Measurements from ENCODE around the gene SNED1. TPM values are rescaled to one million over a fixed set of nuclear protein-coding genes. Genes with fewer than 3 reads are reported as not detected.

Gene SNED1
- total and polyA plus RNA-seq, 12 donors: 3.9 to 12.7 (median 6.3) TPM

GRCh38 chr2:241015439-241015838 is 17.0 kb downstream of the SNED1 start:
- DNase-seq (no peak), ATAC-seq (no peak)
- Histone ChIP-seq H3K4me3 (no peak overlapping the region), H3K27ac (no peak overlapping the region), H3K36me3 (no peaks in the 10 kb centered on the region), H3K27me3 (no peaks in the 10 kb centered on the region), H3K9me3 (no peaks in the 10 kb centered on the region), H3K4me1 (peaks cover 0 to 4% (median 3%) of the 10 kb centered on the region in 9 donors)
- intact Hi-C loops (cut with DNase I): no loop called here
- WGBS, 2 donors: 93 to 94% methylated on average over 13 of the region's 13 CpGs
- no peak for TF ChIP-seq CTCF (IDR thresholded peaks at IDR 0.05)

DNA sequence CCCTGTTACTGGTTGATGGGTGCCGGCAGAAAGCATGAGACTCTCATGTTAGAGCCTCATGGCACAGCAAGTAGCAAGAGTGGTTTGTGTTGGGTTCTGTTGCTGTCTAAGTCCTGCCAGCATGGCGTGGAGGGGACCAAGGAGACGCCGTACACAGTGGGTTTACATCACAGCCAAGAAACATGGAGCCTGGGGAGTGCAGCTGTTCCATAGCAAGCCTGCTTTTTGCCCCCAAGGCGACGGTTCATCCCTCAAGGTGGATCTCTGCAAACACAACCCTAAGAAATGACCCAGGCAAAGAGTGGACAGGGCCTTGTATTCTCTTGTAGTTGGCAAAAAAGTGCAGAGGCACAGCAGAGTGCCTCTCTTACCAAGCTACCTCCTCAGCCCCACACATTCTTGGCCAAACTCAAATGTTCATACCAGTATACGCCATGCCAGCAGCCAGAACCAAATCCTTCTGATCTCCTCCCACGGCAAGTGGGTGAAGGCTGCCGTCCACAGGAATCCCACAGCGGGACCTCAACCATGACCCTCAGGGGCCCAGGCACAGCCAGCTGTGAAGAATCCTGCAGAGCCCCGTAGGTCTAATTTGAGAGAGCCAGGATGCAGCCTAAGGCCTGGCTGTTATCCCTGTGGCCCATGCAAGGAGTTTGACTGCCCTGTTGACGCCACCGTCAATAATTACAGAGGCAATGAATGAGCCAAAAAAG is 19.0 kb downstream of the SNED1 start:
- 92% methylated on average over 13 of the region's 13 CpGs for WGBS, 2 donors
- DNase-seq (no peak), ATAC-seq (no peak)
- Histone ChIP-seq H3K27ac (no peak overlapping the region), H3K27me3 (no peaks in the 10 kb centered on the region), H3K9me3 (peaks cover 0 to 11% (median 5%) of the 10 kb centered on the region in 11 donors), H3K36me3 (no peaks in the 10 kb centered on the region), H3K4me1 (no peaks in the 10 kb centered on the region), H3K4me3 (no peak overlapping the region)
- no peak for TF ChIP-seq CTCF (IDR thresholded peaks at IDR 0.05)
- intact Hi-C loops (cut with DNase I): no loop called here

- TF ChIP-seq CTCF (IDR thresholded peaks at IDR 0.05): no peak
These were observed 19.9 kb downstream of the SNED1 start for GRCh38 chr2:241018051-241018891.

GRCh38 chr2:241019441-241020139 is 21.2 kb downstream of the SNED1 start:
- 96 to 97% methylated on average over 20 of the region's 20 CpGs for WGBS, 2 donors
- intact Hi-C loops (cut with DNase I): no loop called here
- Histone ChIP-seq H3K4me3 (no peak overlapping the region), H3K27me3 (no peaks in the 10 kb centered on the region), H3K27ac (no peak overlapping the region), H3K36me3 (no peaks in the 10 kb centered on the region), H3K4me1 (no peaks in the 10 kb centered on the region), H3K9me3 (peaks cover 0 to 23% (median 7%) of the 10 kb centered on the region in 11 donors)
- TF ChIP-seq CTCF (IDR thresholded peaks at IDR 0.05): no peak
- DNase-seq: no peak
- ATAC-seq: no peak

More at GRCh38 chr2:241018051-241018891, 19.9 kb downstream of the SNED1 start:
- Histone ChIP-seq H3K4me3 (no peak overlapping the region), H3K27me3 (no peaks in the 10 kb centered on the region), H3K36me3 (no peaks in the 10 kb centered on the region), H3K4me1 (no peaks in the 10 kb centered on the region), H3K27ac (no peak overlapping the region), H3K9me3 (peaks cover 0 to 18% (median 7%) of the 10 kb centered on the region in 11 donors)
- 90 to 92% methylated on average over 26 of the region's 26 CpGs for WGBS, 2 donors
- intact Hi-C loops (cut with DNase I): no loop called here
- ATAC-seq (peak in 1 of 8 donors; percentile 26), DNase-seq (no peak)
